ENCODE data around the gene COQ9. TPM values are rescaled to one million over a fixed set of nuclear protein-coding genes. Genes with fewer than 3 reads are reported as not detected.

The COQ9 gene
- total RNA-seq, 1 experiment from 2014 or later: 32.9 TPM

DNA sequence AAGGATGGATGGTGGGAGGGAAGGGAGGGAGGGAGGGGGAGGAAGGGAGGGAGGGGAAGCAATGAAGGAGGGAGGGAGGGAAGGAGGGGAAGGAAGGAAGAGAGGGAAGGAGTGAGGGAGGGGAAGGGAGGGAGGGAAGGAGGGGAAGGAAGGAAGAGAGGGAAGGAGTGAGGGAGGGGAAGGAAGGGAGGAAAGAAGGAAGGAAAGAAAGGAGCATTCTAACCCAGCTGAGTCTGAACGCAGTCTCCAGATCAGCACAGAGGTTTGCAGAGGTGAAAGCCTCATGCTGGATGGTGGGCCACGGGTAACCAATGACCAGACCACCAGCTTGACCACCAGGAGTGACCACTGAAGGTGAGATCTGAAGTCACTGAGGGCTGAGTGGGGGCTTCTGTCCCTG lies 24.1 kb upstream of the COQ9 start:
- Histone ChIP-seq H3T11ph (ENCODE audit: low read length) (no peak overlapping the region), H3K56ac (ENCODE audit: insufficient read length, low read depth, low read length) (no peak overlapping the region), H2BK12ac (ENCODE audit: insufficient read length, low read depth, low read length) (no peak overlapping the region), H4K20me1 (ENCODE audit: control insufficient read depth, insufficient read depth, insufficient read length) (no peaks in the 10 kb centered on the region), H3K79me1 (ENCODE audit: insufficient read depth, low read depth, low read length, poor library complexity, severe bottlenecking) (no peaks in the 10 kb centered on the region), H2BK15ac (ENCODE audit: low read depth, low read length) (no peak overlapping the region), H3K4me1 (ENCODE audit: insufficient read depth, low read length) (no peaks in the 10 kb centered on the region), H4K8ac (replicated peaks; ENCODE audit: insufficient read length, low read depth, low read length) (no peak overlapping the region), H3K23me2 (ENCODE audit: insufficient read length, low read depth, low read length, poor library complexity, severe bottlenecking) (no peaks in the 10 kb centered on the region), H2AFZ (ENCODE audit: low read length) (no peak overlapping the region), H3K9me3 (ENCODE audit: control insufficient read depth, low read depth, low read length) (no peaks in the 10 kb centered on the region), H3K79me2 (ENCODE audit: insufficient read depth, low read length) (no peaks in the 10 kb centered on the region), H2BK20ac (ENCODE audit: low read depth, low read length, poor library complexity, severe bottlenecking) (no peak overlapping the region), H3K27me3 (ENCODE audit: insufficient read depth, low read length) (no peaks in the 10 kb centered on the region), H4K5ac (ENCODE audit: insufficient read length, low read depth, low read length) (no peak overlapping the region), H2AK5ac (ENCODE audit: insufficient read length, low read length) (no peak overlapping the region), H3K4ac (ENCODE audit: low read depth, low read length) (no peak overlapping the region), H3K23ac (ENCODE audit: insufficient read length, low read depth, low read length) (no peak overlapping the region), H3K18ac (ENCODE audit: insufficient read length, low read depth, low read length) (no peak overlapping the region), H3K9ac (ENCODE audit: extremely low read depth, insufficient read length, low read length) (no peak overlapping the region), H3K27ac (ENCODE audit: insufficient read length, low read depth, low read length) (no peak overlapping the region), H4K91ac (ENCODE audit: insufficient read length, low read depth, low read length) (no peak overlapping the region), H2BK5ac (ENCODE audit: insufficient read length, low read length) (no peak overlapping the region), H3K14ac (ENCODE audit: insufficient read depth, low read length) (no peak overlapping the region), H3K4me2 (ENCODE audit: insufficient read depth, insufficient read length, low read length) (no peak overlapping the region), H2BK120ac (ENCODE audit: low read depth, low read length, poor library complexity, severe bottlenecking) (no peak overlapping the region)
- WGBS (ENCODE audit: extremely low coverage, insufficient read length, low lambda C conversion rate): no CpG with 5 or more reads among the region's 2 CpGs
- TF ChIP-seq, protein P1, sequence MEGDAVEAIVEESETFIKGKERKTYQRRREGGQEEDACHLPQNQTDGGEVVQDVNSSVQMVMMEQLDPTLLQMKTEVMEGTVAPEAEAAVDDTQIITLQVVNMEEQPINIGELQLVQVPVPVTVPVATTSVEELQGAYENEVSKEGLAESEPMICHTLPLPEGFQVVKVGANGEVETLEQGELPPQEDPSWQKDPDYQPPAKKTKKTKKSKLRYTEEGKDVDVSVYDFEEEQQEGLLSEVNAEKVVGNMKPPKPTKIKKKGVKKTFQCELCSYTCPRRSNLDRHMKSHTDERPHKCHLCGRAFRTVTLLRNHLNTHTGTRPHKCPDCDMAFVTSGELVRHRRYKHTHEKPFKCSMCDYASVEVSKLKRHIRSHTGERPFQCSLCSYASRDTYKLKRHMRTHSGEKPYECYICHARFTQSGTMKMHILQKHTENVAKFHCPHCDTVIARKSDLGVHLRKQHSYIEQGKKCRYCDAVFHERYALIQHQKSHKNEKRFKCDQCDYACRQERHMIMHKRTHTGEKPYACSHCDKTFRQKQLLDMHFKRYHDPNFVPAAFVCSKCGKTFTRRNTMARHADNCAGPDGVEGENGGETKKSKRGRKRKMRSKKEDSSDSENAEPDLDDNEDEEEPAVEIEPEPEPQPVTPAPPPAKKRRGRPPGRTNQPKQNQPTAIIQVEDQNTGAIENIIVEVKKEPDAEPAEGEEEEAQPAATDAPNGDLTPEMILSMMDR (conservative IDR thresholded peaks at IDR 0.05): no peak
- Mint-ChIP-seq H3K27me3 (ENCODE audit: low read depth) (no peaks in the 10 kb centered on the region), H3K4me3 (no peak overlapping the region), H3K36me3 (ENCODE audit: insufficient read depth in 1 of 3, low read depth in 3 of 3) (peaks cover under 1 to 9% (median 8%) of the 10 kb centered on the region in 3 experiments; a peak in 6 of 7 replicates), H3K27ac (no peak overlapping the region), H3K4me1 (peaks cover 13 to 20% of the 10 kb centered on the region in 2 experiments), H3K9me3 (no peaks in the 10 kb centered on the region)
- no peak for DNase-seq

Measured in H9 (cell line).